CD14-positive monocyte (primary cell): Measurements from ENCODE around the gene FBXW12. TPM values are rescaled to one million over a fixed set of nuclear protein-coding genes. Genes with fewer than 3 reads are reported as not detected.
A peak's percentile ranks its signal among the peaks of the same experiment; 100 is the strongest.

Experiments
- DNase-seq, 3 donors: peaks; one replicate each; pipeline ENCODE4 v3.0.0-alpha.2; 2011 to 2022
- H2AFZ ChIP-seq: 2 replicates; pipeline ENCODE4 v1.6.0; 2012; ENCODE audit warnings: mild to moderate bottlenecking, low read depth, low read length, inconsistent platforms; ENCODE audit not compliant: insufficient read depth, poor library complexity, severe bottlenecking
- H3K27ac ChIP-seq, 2 donors: 1 replicate in 1 of 2; 2 replicates in 1 of 2; pipeline ENCODE4 v1.5.1; 2012 to 2013; ENCODE audit warnings: low read length in 2 of 2, control low read depth in 1 of 2, inconsistent platforms in 1 of 2, low read depth in 1 of 2, mild to moderate bottlenecking in 1 of 2
- H3K27me3 ChIP-seq, 2 donors: one replicate each; pipeline versions ENCODE4 v1.6.0 to v1.6.1; 2011 to 2013; ENCODE audit warnings: low read length in 2 of 2; ENCODE audit not compliant: control insufficient read depth in 2 of 2, insufficient read depth in 2 of 2
- H3K36me3 ChIP-seq, 2 donors: replicated peaks in 1 of 2; 1 replicate in 1 of 2; 2 replicates in 1 of 2; pipeline versions ENCODE4 v1.5.1 to v1.6.1; 2012 to 2013; ENCODE audit warnings: low read length in 2 of 2, control low read depth in 1 of 2, inconsistent platforms in 1 of 2, mild to moderate bottlenecking in 1 of 2; ENCODE audit not compliant: insufficient read depth in 2 of 2, control insufficient read depth in 1 of 2
- H3K4me1 ChIP-seq, 2 donors: 1 replicate in 1 of 2; 2 replicates in 1 of 2; pipeline versions ENCODE4 v1.5.1 to v1.6.1; 2012 to 2013; ENCODE audit warnings: low read length in 2 of 2, control low read depth in 1 of 2, inconsistent platforms in 1 of 2, mild to moderate bottlenecking in 1 of 2, moderate library complexity in 1 of 2; ENCODE audit not compliant: insufficient read depth in 2 of 2, control insufficient read depth in 1 of 2
- H3K4me2 ChIP-seq: replicated peaks from 2 replicates; pipeline ENCODE3; 2012; ENCODE audit warnings: low read length, moderate library complexity, mild to moderate bottlenecking; ENCODE audit not compliant: poor library complexity, severe bottlenecking; ENCODE audit errors: extremely low read depth
- H3K4me3 ChIP-seq, 3 experiments: fragments of 200-600 bp in 1 of 3; sonication (generic) in 1 of 3; replicated peaks in 1 of 3; 1 replicate in 2 of 3; 2 replicates in 1 of 3; pipeline ENCODE4 v1.5.1; 2011 to 2013; ENCODE audit warnings: low read length in 3 of 3, mild to moderate bottlenecking in 3 of 3, control low read depth in 2 of 3, low read depth in 2 of 3, inconsistent platforms in 1 of 3, moderate library complexity in 1 of 3
- H3K79me2 ChIP-seq: 2 replicates; pipeline ENCODE4 v1.6.0; 2012; ENCODE audit warnings: mild to moderate bottlenecking, control low read depth, inconsistent platforms, low read length, moderate library complexity; ENCODE audit not compliant: insufficient read depth
- H3K9ac ChIP-seq: 2 replicates; pipeline ENCODE4 v1.6.0; 2017; ENCODE audit warnings: low read length, mild to moderate bottlenecking; ENCODE audit not compliant: insufficient read depth, poor library complexity, severe bottlenecking
- H3K9me3 ChIP-seq, 2 donors: replicated peaks in 1 of 2; 1 replicate in 1 of 2; 2 replicates in 1 of 2; pipeline versions ENCODE4 v1.5.1 to v1.6.1; 2012 to 2013; ENCODE audit warnings: low read length in 2 of 2, control low read depth in 1 of 2; ENCODE audit not compliant: control insufficient read depth in 1 of 2, insufficient read depth in 1 of 2
- H4K20me1 ChIP-seq: 2 replicates; pipeline ENCODE4 v1.6.0; 2012; ENCODE audit warnings: mild to moderate bottlenecking, low read length, control low read depth, moderate library complexity; ENCODE audit not compliant: insufficient read depth
- H3K27ac Mint-ChIP-seq, 7 donors: one replicate each; pipeline ENCODE4 v1.8.0; 2020; ENCODE audit warnings: mild to moderate bottlenecking in 7 of 7, mixed read lengths in 7 of 7, moderate library complexity in 6 of 7, inconsistent platforms in 2 of 7
- H3K27me3 Mint-ChIP-seq, 3 donors: one replicate each; pipeline ENCODE4 v1.8.0; 2021 to 2022; ENCODE audit warnings: low read depth in 3 of 3, mild to moderate bottlenecking in 3 of 3, mixed read lengths in 3 of 3, moderate library complexity in 3 of 3, inconsistent platforms in 1 of 3
- H3K36me3 Mint-ChIP-seq, 2 donors: one replicate each; pipeline ENCODE4 v1.8.0; 2020; ENCODE audit warnings: mixed read lengths in 2 of 2, inconsistent platforms in 1 of 2, mild to moderate bottlenecking in 1 of 2
- H3K4me1 Mint-ChIP-seq: one replicate; pipeline ENCODE4 v1.8.0; 2020; ENCODE audit warnings: mild to moderate bottlenecking, mixed read lengths
- H3K4me3 Mint-ChIP-seq, 2 donors: one replicate each; pipeline ENCODE4 v1.8.0; 2020; ENCODE audit warnings: mild to moderate bottlenecking in 2 of 2, mixed read lengths in 2 of 2, moderate library complexity in 1 of 2
- H3K9me3 Mint-ChIP-seq, 7 donors: one replicate each; pipeline ENCODE4 v1.8.0; 2020 to 2022; ENCODE audit warnings: mixed read lengths in 7 of 7, mild to moderate bottlenecking in 6 of 7, moderate library complexity in 6 of 7, inconsistent platforms in 2 of 7
- CTCF ChIP-seq: fragments of 200-600 bp; IDR thresholded peaks from one replicate; pipeline ENCODE4 v1.8.0; 2022; ENCODE audit warnings: antibody characterized with exemption, mild to moderate bottlenecking
- whole genome bisulfite sequencing: methylation state at CpG from one replicate; pipeline ENCODE4 v1.1.5; 2013; ENCODE audit warnings: missing lambda C conversion rate; ENCODE audit not compliant: insufficient coverage; 5-methylcytosine and 5-hydroxymethylcytosine counted together
- intact Hi-C, 2 donors: fragments of 100-400 bp; cut with micrococcal nuclease; formaldehyde crosslinking; loops; one replicate each; pipeline versions ENCODE4 v1.15.0 to v1.15.1; 2023
- polyA plus RNA-seq, 3 donors: library from polyadenylated mRNA; depleted of rRNA in 1 of 3; unstranded in 2 of 3; stranded (reverse) in 1 of 3; fragments of 300-500 nt in 2 of 3; fragments of >200 nt in 1 of 3; fragmentation: Illumina TruSeq in 2 of 3; gene quantifications; 1 replicate in 2 of 3; 2 replicates in 1 of 3; pipeline ENCODE4 v1.2.3, GENCODE V29; 2012 to 2021

FBXW12 gene
- polyA plus RNA-seq, 3 donors: not detected

GRCh38 chr3:48338635-48339034, 33.4 kb upstream of the FBXW12 start:
- Histone ChIP-seq H3K4me2 (no peak overlapping the region), H3K36me3 (no peaks in the 10 kb centered on the region), H3K27me3 (no peaks in the 10 kb centered on the region), H3K9me3 (no peaks in the 10 kb centered on the region), H3K79me2 (no peaks in the 10 kb centered on the region), H4K20me1 (no peaks in the 10 kb centered on the region), H3K9ac (no peak overlapping the region), H3K4me1 (peaks cover 26 to 37% of the 10 kb centered on the region in 2 donors), H3K4me3 (no peak overlapping the region), H3K27ac (no peak overlapping the region), H2AFZ (peak overlapping the region; percentile 33)
- no peak overlapping the region for H3K4me3 Mint-ChIP-seq
- intact Hi-C loops: no loop called here
- no peak for TF ChIP-seq CTCF
- H3K4me1 Mint-ChIP-seq: peaks cover 57% of the 10 kb centered on the region
- peaks cover 0 to 7% (median 2%) of the 10 kb centered on the region in 7 donors for H3K9me3 Mint-ChIP-seq
- no peaks in the 10 kb centered on the region for H3K27me3 Mint-ChIP-seq
- DNase-seq: no peak
- WGBS: 8% methylated on average over 2 of the region's 4 CpGs
- no peak overlapping the region for H3K27ac Mint-ChIP-seq
- H3K36me3 Mint-ChIP-seq: no peaks in the 10 kb centered on the region

GRCh38 chr3:48343432-48343831, 28.6 kb upstream of the FBXW12 start:
- Mint-ChIP-seq H3K4me1 (peaks cover 17% of the 10 kb centered on the region), H3K9me3 (no peaks in the 10 kb centered on the region), H3K36me3 (no peaks in the 10 kb centered on the region), H3K27ac (no peak overlapping the region), H3K27me3 (no peaks in the 10 kb centered on the region), H3K4me3 (no peak overlapping the region)
- Histone ChIP-seq H3K4me3 (no peak overlapping the region), H3K27me3 (no peaks in the 10 kb centered on the region), H2AFZ (peak overlapping the region; percentile 26), H3K4me1 (no peaks in the 10 kb centered on the region), H3K4me2 (no peak overlapping the region), H3K9ac (no peak overlapping the region), H3K27ac (no peak overlapping the region), H3K79me2 (no peaks in the 10 kb centered on the region), H4K20me1 (no peaks in the 10 kb centered on the region), H3K36me3 (no peaks in the 10 kb centered on the region), H3K9me3 (no peaks in the 10 kb centered on the region)
- no peak for TF ChIP-seq CTCF
- DNase-seq: no peak
- 100% methylated on average over 1 of the region's 8 CpGs for WGBS
- intact Hi-C loops: no loop called here
